ENCODE results near the gene C16orf90.

DNA sequence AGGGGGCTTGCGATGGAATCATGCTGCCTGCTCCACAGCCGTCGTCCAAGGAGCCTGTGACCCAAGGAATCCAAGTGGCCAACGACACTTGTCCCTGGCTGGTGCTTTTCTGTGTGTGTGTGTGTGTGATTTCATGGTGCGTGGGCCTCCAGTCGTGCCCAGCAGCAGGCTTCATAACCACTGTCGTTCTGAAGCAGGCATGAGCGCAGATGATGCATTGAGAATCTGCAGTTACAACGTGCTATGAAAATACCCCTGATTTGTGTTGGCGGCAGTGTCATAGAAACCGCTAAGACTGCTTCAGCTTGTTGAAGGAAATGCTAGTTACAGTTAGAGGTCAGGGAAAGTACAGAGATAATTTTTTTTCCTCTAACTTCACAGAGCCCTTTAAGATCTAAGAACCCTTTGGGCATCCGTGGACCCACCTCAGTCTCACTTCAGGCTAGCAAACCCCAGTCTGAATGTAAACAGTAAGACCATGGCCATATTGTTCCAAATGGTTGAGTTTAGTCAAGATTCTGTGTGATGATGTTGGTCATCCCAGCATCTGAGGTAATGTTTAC, 15.6 kb downstream of the C16orf90 start:
- TF ChIP-seq EZH2phosphoT487 (IDR thresholded peaks at IDR 0.05; ENCODE audit: insufficient read depth, low read depth) (no peak), EZH2 (IDR thresholded peaks at IDR 0.05; ENCODE audit: insufficient read depth, poor library complexity, severe bottlenecking) (no peak)

Data from GM23248 (cell line).